Activated naive CD8-positive, alpha-beta T cell treated with anti-CD3 and anti-CD28 coated beads, Interleukin-2, amount 10 ng/mL, durations not matched to agents 7 days and 5 days (primary cell): ENCODE data around the gene NPIPB8. TPM values are rescaled to one million over a fixed set of nuclear protein-coding genes. Genes with fewer than 3 reads are reported as not detected.
"Not testable (repeated sequence)": the region's sequence is repeated elsewhere in the genome, so short reads cannot be mapped to it uniquely, and the experiment has no call there.

ENCODE experiments used
- ATAC-seq: fragments of 150-1000 bp; cut with Tn5 transposase; one replicate; pipeline ENCODE4 v1.10.0; 2021; ENCODE audit warnings: low read depth, moderate library complexity
- POLR2A ChIA-PET: fragments of 350-600 bp; sonication (Branson Sonifier 250); formaldehyde crosslinking; loops from one replicate; lab custom pipeline; 2021; ENCODE audit warnings: antibody characterized with exemption; lab: Charles Lee
- DNase-seq: peaks from one replicate; pipeline ENCODE4 v3.0.0; 2021
- H3K27ac Mint-ChIP-seq: one replicate; pipeline ENCODE4 v1.8.0; 2022; ENCODE audit warnings: mild to moderate bottlenecking, mixed read lengths
- H3K27me3 Mint-ChIP-seq: one replicate; pipeline ENCODE4 v1.8.0; 2022; ENCODE audit warnings: mild to moderate bottlenecking, moderate library complexity, mixed read lengths
- H3K36me3 Mint-ChIP-seq: one replicate; pipeline ENCODE4 v1.8.0; 2021; ENCODE audit warnings: mild to moderate bottlenecking, mixed read lengths
- H3K4me1 Mint-ChIP-seq: one replicate; pipeline ENCODE4 v1.8.0; 2021; ENCODE audit warnings: mixed read lengths
- H3K4me3 Mint-ChIP-seq: one replicate; pipeline ENCODE4 v1.8.0; 2022; ENCODE audit warnings: mild to moderate bottlenecking, moderate library complexity, mixed read lengths
- H3K9me3 Mint-ChIP-seq: one replicate; pipeline ENCODE4 v1.8.0; 2021; ENCODE audit warnings: mixed read lengths
- total RNA-seq, 2 experiments: library from RNA; stranded (reverse); gene quantifications; one replicate each; pipeline ENCODE4 v1.2.3, GENCODE V29; 2021

NPIPB8 gene
- total RNA-seq, 2 experiments from 2014 or later, result 1.1 to 2.4 TPM

DNA sequence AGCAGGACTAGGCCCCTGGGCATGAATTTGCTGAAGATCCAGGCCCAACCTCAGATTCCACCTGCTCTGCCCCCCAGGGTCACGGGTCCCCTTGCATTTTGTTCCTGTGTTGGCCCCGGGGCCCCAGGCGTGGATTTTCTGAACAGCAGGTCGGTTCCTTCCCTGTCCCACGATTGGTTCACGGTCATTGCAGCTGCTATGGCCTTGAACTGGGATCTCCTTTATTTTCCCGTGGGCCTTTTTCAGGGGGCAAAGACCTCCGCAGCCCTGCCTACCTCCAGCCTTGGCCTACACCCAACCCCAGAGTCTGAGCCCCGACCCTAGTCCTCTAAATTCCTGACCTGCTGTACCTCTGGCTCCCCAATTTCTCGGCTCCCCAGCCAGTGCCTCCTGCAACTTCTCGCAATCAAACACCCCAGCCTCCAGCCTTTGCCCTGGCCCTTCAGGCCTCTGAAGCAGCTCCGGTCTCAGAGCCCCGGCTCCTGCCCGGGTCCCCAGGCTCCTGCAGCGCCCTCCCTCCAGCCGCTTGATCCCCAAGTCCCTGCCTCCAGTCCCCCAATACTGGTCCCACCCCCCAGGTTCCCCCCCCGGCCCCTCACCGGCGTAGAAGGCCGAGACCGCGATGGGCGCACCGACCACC lies 15.2 kb upstream of the NPIPB8 start:
- peaks cover 16% of the 10 kb centered on the region for H3K27me3 Mint-ChIP-seq
- ATAC-seq, result peak; percentile 16
- H3K27ac Mint-ChIP-seq, result peak overlapping the region; percentile 76
- POLR2A ChIA-PET, result interaction anchor here (1.5 to 1.6 kb wide), 2 partner anchors 25 to 128 kb away, joined by 3 to 9 read pairs; partner anchors contain the start of gene APOBR
- not testable (repeated sequence) for DNase-seq, H3K9me3 Mint-ChIP-seq, H3K36me3 Mint-ChIP-seq
- H3K4me1 Mint-ChIP-seq, result peaks cover 16% of the 10 kb centered on the region
- H3K4me3 Mint-ChIP-seq, result peak overlapping the region; percentile 90

GRCh38 chr16:28623172-28623711 lies 14.6 kb upstream of the NPIPB8 start:
- H3K27ac Mint-ChIP-seq, result peak overlapping the region; percentile 76
- ATAC-seq, result peak; percentile 97
- peaks cover 4% of the 10 kb centered on the region for H3K36me3 Mint-ChIP-seq
- peaks cover 16% of the 10 kb centered on the region for H3K27me3 Mint-ChIP-seq
- H3K4me3 Mint-ChIP-seq, result peak overlapping the region; percentile 90
- POLR2A ChIA-PET, result interaction anchor here (0.9 to 1.6 kb wide), 3 partner anchors 25 to 129 kb away, joined by 3 to 9 read pairs (median 6); partner anchors contain the start of gene APOBR
- H3K4me1 Mint-ChIP-seq, result peaks cover 16% of the 10 kb centered on the region
- no peaks in the 10 kb centered on the region for H3K9me3 Mint-ChIP-seq
- DNase-seq, result peak; percentile 80

- H3K4me1 Mint-ChIP-seq, DNase-seq, ATAC-seq, H3K27ac Mint-ChIP-seq, H3K4me3 Mint-ChIP-seq, H3K36me3 Mint-ChIP-seq, POLR2A ChIA-PET, H3K9me3 Mint-ChIP-seq: not testable (repeated sequence)
- peaks cover 19% of the 10 kb centered on the region for H3K27me3 Mint-ChIP-seq
Observed at GRCh38 chr16:28630905-28631304, 7.0 kb upstream of the NPIPB8 start.

DNA sequence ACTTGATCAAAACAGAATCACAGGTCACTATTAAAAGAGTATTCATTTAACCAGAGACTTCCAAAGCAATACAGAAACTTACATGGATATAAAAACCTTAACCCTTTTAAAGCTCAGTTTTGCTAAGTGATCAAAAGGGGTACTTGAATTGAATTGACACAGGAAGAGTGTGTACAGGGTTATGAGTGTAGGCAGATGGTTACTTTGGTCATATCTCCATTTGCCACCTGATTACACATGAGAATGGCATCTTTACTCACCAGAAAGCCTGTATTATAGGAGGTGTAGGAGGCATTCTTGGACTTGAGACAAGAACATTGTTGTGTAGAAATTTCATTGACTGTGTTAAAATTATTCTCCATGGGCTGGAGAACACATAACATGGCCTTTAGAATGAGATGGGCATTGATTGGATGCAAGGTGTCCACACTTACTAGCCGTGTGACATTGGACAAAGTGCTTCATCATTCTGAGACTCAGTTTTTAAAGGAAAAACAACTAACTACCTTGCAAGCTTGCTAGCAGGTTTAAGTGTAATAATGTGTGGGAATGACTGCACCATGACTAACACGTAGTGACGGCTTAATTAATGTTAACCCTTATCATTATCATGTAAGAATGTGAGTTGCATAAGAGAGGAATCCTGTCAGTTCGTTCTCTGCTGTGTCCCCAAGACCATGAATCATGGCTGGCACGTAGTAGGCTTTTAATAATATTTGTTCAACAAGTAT lies 1.6 kb upstream of the NPIPB8 start:
- POLR2A ChIA-PET, ATAC-seq: not testable (repeated sequence)

DNA sequence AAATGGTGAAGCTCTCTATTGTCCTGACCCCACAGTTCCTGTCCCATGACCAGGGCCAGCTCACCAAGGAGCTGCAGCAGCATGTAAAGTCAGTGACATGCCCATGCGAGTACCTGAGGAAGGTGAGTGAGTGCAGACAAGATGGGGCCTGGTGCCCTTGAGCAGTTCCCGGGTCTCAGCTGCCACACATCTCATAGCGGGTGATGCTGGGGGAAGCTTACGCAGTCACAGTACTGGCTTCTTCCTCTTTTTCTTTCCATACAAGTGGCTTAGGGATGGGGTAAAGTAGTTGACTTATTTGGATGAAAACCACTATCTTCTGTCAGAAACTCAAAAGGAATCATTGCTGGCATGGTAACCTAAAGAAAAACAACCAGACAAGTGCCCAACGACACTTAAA lies 494 bp downstream of the NPIPB8 start:
- ATAC-seq, H3K36me3 Mint-ChIP-seq, POLR2A ChIA-PET, H3K9me3 Mint-ChIP-seq, H3K27me3 Mint-ChIP-seq, DNase-seq, H3K4me3 Mint-ChIP-seq, H3K4me1 Mint-ChIP-seq, H3K27ac Mint-ChIP-seq: not testable (repeated sequence)

More for the DNA sequence above, 1.6 kb upstream of the NPIPB8 start:
- not testable (repeated sequence) for H3K4me3 Mint-ChIP-seq, H3K4me1 Mint-ChIP-seq, H3K27me3 Mint-ChIP-seq, DNase-seq, H3K9me3 Mint-ChIP-seq, H3K36me3 Mint-ChIP-seq, H3K27ac Mint-ChIP-seq

GRCh38 chr16:28639959-28640358 lies 2.1 kb downstream of the NPIPB8 start:
- H3K9me3 Mint-ChIP-seq, ATAC-seq, DNase-seq, H3K4me1 Mint-ChIP-seq, POLR2A ChIA-PET, H3K27me3 Mint-ChIP-seq, H3K36me3 Mint-ChIP-seq: not testable (repeated sequence)
- peak overlapping the region; percentile 39 for H3K4me3 Mint-ChIP-seq
- H3K27ac Mint-ChIP-seq, result peak overlapping the region; percentile 76

GRCh38 chr16:28666264-28666663 lies 28.4 kb downstream of the NPIPB8 start:
- DNase-seq, ATAC-seq, H3K27me3 Mint-ChIP-seq, H3K4me1 Mint-ChIP-seq, POLR2A ChIA-PET, H3K27ac Mint-ChIP-seq, H3K36me3 Mint-ChIP-seq, H3K4me3 Mint-ChIP-seq, H3K9me3 Mint-ChIP-seq: not testable (repeated sequence)

DNA sequence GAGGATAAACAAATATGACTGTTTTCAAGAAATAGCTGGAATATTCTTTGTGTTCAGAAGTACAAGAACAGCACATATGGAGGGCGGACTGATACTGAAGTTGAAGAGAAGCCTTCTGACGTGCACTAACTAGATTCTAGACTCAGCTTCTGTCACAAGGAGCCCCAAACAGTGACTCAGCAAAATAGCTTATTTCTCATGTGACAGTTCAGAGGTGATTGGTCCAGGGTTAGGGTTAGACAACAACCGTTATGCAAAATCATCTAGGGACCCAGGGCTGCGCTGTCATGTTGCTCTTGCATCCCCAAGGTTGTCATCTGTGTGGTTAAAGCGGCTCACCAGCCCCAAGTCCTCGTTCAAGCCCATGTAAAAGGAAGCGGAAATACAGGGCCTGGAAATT lies 29.6 kb downstream of the NPIPB8 start:
- H3K4me3 Mint-ChIP-seq, H3K27ac Mint-ChIP-seq, ATAC-seq, H3K36me3 Mint-ChIP-seq, DNase-seq, H3K4me1 Mint-ChIP-seq, H3K9me3 Mint-ChIP-seq, H3K27me3 Mint-ChIP-seq, POLR2A ChIA-PET: not testable (repeated sequence)

DNA sequence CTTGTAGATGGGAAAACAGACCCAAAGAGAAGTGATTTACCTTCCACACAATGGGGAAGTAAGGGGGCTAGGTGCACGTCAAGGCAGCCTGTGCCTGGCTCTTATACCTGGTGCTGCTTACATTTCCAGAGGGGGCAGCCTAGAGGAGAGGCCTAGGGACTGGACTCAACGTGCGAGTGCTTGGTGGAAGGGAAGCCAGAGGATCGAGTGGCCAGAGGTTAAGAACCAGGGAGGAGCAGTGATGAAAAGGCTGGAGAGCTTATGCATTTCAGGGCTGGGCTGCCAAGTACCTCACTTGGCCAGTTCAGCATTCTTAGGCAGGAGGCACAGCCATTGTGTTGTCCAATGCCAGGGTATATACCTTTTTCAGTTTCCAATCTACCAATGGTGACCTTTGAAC lies 30.3 kb downstream of the NPIPB8 start:
- H3K4me3 Mint-ChIP-seq, POLR2A ChIA-PET, DNase-seq, H3K4me1 Mint-ChIP-seq, H3K36me3 Mint-ChIP-seq, ATAC-seq, H3K27me3 Mint-ChIP-seq, H3K9me3 Mint-ChIP-seq, H3K27ac Mint-ChIP-seq: not testable (repeated sequence)

GRCh38 chr16:28688327-28688952 lies 50.6 kb downstream of the NPIPB8 start:
- H3K36me3 Mint-ChIP-seq, DNase-seq, H3K9me3 Mint-ChIP-seq, POLR2A ChIA-PET, H3K27me3 Mint-ChIP-seq, H3K4me1 Mint-ChIP-seq: not testable (repeated sequence)
- Mint-ChIP-seq H3K4me3 (peak overlapping the region; percentile 11), H3K27ac (peak overlapping the region; percentile 36)
- peak; percentile 96 for ATAC-seq

GRCh38 chr16:28689425-28689824 lies 51.6 kb downstream of the NPIPB8 start:
- H3K9me3 Mint-ChIP-seq, H3K27ac Mint-ChIP-seq, H3K27me3 Mint-ChIP-seq, H3K4me1 Mint-ChIP-seq, POLR2A ChIA-PET, DNase-seq, H3K4me3 Mint-ChIP-seq, ATAC-seq, H3K36me3 Mint-ChIP-seq: not testable (repeated sequence)

- H3K4me3 Mint-ChIP-seq, H3K4me1 Mint-ChIP-seq, DNase-seq, ATAC-seq, H3K36me3 Mint-ChIP-seq, H3K9me3 Mint-ChIP-seq, H3K27me3 Mint-ChIP-seq, POLR2A ChIA-PET, H3K27ac Mint-ChIP-seq: not testable (repeated sequence)
Observed at GRCh38 chr16:28691722-28692121, 53.9 kb downstream of the NPIPB8 start.

GRCh38 chr16:28693257-28693950 lies 55.5 kb downstream of the NPIPB8 start:
- H3K27me3 Mint-ChIP-seq, ATAC-seq, H3K27ac Mint-ChIP-seq, DNase-seq, H3K36me3 Mint-ChIP-seq, H3K4me3 Mint-ChIP-seq, H3K9me3 Mint-ChIP-seq, H3K4me1 Mint-ChIP-seq, POLR2A ChIA-PET: not testable (repeated sequence)
